IPS-15b (cell line): Measurements from ENCODE around the gene RNF114.

Experiments used
- H3K27me3 ChIP-seq: one replicate; pipeline ENCODE4 v1.6.1; 2013; ENCODE audit warnings: low read length; ENCODE audit not compliant: control insufficient read depth, insufficient read depth
- H3K36me3 ChIP-seq: one replicate; pipeline ENCODE4 v1.6.1; 2013; ENCODE audit warnings: low read length; ENCODE audit not compliant: control insufficient read depth, insufficient read depth
- H3K4me1 ChIP-seq: one replicate; pipeline ENCODE4 v1.6.1; 2013; ENCODE audit warnings: mild to moderate bottlenecking, low read length; ENCODE audit not compliant: control insufficient read depth, insufficient read depth
- H3K4me3 ChIP-seq: one replicate; pipeline ENCODE4 v1.5.1; 2013; ENCODE audit warnings: low read depth, low read length
- H3K9ac ChIP-seq: one replicate; pipeline ENCODE4 v1.6.1; 2013; ENCODE audit warnings: low read depth, mild to moderate bottlenecking, low read length
- H3K9me3 ChIP-seq: one replicate; pipeline ENCODE4 v1.6.1; 2013; ENCODE audit warnings: mild to moderate bottlenecking, low read length; ENCODE audit not compliant: control insufficient read depth, insufficient read depth

Gene RNF114

DNA sequence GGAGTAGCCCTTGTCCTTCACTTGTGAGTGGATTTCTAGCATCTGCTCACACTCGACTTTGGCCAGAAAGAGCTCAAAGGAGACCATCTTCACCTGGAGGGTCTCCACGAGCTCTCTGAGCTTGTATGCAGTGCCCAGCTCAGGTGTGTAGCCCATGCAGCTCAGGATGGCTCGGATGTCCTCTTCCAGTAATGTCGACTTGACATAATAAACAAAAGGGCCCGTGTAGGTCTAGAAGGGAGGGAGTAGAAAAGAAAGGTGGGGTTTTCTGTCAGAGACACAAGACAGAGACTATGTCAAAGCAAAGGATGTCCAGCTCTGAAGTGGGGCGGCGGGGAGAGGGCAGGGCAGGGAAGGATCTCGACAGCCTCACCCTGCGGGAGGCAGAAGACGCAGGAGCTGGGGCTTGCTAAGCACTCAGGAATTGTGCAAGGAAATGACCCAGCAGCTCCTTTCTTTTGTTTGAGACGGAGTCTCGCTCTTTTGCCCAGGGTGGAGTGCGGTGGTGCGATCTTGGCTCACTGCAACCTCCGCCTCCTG lies 29.5 kb upstream of the RNF114 start:
- no peaks in the 10 kb centered on the region for H3K9me3 ChIP-seq
- H3K9ac ChIP-seq: no peak overlapping the region
- no peaks in the 10 kb centered on the region for H3K27me3 ChIP-seq
- H3K4me1 ChIP-seq: no peaks in the 10 kb centered on the region
- H3K4me3 ChIP-seq: no peak overlapping the region
- peaks cover 36% of the 10 kb centered on the region for H3K36me3 ChIP-seq

GRCh38 chr20:49907405-49908257 lies 28.6 kb upstream of the RNF114 start:
- H3K4me3 ChIP-seq: no peak overlapping the region
- H3K36me3 ChIP-seq: peaks cover 36% of the 10 kb centered on the region
- no peaks in the 10 kb centered on the region for H3K27me3 ChIP-seq
- no peaks in the 10 kb centered on the region for H3K9me3 ChIP-seq
- H3K4me1 ChIP-seq: no peaks in the 10 kb centered on the region
- H3K9ac ChIP-seq: no peak overlapping the region

DNA sequence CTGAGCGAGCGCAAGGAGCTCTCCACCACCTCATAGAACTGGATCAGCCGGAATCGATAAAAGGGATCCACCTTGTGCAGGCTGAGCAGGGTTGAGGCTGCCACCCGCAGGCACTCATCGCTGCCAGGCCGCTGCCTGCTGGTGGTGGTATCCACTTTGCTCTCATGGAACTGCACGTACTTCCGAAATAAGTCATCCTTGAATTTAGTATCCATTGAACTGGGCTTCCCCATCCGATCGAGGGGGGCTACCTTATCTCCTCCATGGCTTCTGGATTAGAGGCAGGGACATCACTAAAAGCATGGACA lies 28.0 kb upstream of the RNF114 start:
- Histone ChIP-seq H3K27me3 (no peaks in the 10 kb centered on the region), H3K4me1 (no peaks in the 10 kb centered on the region), H3K9me3 (no peaks in the 10 kb centered on the region), H3K4me3 (no peak overlapping the region), H3K9ac (no peak overlapping the region), H3K36me3 (peaks cover 36% of the 10 kb centered on the region)

DNA sequence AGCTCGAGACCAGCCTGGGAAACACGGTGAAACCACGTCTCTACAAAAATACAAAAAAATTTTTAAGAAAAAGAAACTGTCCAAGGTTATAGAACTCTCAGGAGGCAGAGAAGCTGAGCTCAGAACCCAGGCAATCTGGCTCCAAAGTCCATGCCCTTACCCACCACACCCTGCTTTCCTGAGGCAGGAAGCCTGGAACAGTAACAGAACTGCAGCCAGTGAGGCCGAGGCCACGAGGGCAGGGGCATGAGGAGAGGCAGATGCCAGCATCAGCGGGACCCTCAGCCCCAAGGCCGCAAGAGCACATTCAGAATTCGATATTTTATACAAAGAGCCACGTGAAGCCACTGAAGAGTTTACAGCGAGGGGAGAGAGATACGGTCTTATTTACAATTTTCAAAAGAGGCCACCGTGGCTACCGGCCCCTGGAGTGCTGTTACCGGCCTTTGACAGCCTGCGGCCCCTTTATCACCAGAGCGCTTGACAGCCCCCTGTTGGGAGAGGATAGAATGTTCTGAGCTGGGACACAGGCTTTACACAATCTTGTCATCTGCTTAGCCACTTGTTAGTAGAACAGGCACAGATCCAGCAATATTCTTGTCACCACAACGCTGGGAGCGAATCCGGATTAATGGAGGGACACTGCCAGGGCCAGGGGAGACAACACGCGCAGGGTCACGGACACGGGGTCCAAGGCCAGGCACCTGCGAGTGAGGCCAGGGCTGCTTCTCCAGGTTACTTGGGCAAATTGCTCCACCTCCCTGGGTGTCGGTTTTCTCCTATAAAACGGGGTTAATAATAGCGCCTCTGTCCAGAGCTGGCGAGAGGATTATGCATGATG lies 26.5 kb upstream of the RNF114 start:
- no peak overlapping the region for H3K9ac ChIP-seq

DNA sequence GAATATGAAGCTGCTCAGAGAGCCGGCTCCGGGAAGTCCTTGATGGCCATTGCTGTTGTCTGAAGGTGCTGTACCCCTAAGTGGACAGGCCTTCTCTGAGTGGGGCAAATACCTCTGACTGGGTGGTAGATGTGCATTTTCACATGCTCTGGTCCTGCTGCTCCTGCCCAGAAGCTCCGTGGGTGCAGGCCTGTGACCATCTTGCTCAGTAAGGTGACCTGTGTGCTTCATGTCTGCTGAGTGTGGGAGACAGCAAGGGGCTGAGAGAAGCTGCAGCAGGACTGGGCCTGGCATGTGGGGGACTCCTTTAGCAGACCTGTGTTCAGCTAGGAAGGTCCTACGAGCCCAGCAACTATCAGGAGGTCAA lies 25.9 kb upstream of the RNF114 start:
- no peaks in the 10 kb centered on the region for H3K27me3 ChIP-seq
- peaks cover 2% of the 10 kb centered on the region for H3K4me1 ChIP-seq
- H3K9ac ChIP-seq: no peak overlapping the region
- peaks cover 24% of the 10 kb centered on the region for H3K36me3 ChIP-seq
- no peak overlapping the region for H3K4me3 ChIP-seq
- H3K9me3 ChIP-seq: no peaks in the 10 kb centered on the region

More for the DNA sequence above, 26.5 kb upstream of the RNF114 start:
- Histone ChIP-seq H3K9me3 (no peaks in the 10 kb centered on the region), H3K27me3 (no peaks in the 10 kb centered on the region), H3K4me3 (no peak overlapping the region), H3K4me1 (peaks cover 2% of the 10 kb centered on the region), H3K36me3 (peaks cover 29% of the 10 kb centered on the region)

- Histone ChIP-seq H3K36me3 (peaks cover 2% of the 10 kb centered on the region), H3K9ac (peak overlapping the region; percentile 37)
Observed at GRCh38 chr20:49913399-49914047, 22.7 kb upstream of the RNF114 start.

DNA sequence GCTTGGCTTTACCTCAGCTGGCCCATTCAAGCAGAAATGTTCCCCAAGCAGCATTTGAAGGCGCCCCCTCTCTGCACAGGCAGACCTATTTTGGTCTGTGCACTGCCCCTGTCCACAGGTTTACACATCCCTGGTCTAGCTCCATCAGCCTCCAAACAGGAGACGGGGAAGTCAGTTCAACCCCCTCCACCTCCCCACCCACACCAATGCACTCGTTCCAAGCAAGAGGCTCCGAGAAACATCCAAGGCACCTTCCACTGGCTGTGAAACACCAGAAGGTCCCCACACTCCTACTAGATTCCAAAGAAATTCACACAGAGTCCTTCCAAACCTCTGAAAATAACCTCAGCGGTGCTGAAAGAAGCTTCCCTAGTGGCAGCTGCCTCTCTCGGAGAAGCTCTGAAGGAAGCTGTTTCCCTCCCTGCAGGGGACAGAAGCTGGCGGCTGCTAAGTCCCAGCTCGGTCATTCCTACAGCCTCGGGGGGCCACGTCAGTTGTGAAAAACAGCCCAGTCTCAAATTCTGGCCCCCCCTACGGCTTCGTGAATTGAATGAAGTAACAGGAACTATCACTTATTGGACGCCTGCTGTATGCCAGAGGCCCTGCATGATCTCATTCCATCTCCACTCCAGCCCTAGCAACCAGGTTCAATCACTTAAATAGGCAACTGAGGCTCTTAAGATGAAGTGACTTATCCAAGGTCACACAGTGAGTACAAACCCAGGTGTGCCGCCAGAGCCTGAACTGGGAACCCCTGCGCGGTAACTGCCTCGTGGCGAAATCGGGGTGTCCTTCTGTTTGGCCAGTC lies 21.7 kb upstream of the RNF114 start:
- Histone ChIP-seq H3K4me3 (peak overlapping the region; percentile 99), H3K27me3 (peaks cover 2% of the 10 kb centered on the region), H3K4me1 (peaks cover 2% of the 10 kb centered on the region), H3K36me3 (peaks cover under 1% of the 10 kb centered on the region), H3K9me3 (no peaks in the 10 kb centered on the region), H3K9ac (peak overlapping the region; percentile 98)

More at GRCh38 chr20:49913399-49914047, 22.7 kb upstream of the RNF114 start:
- peaks cover 1% of the 10 kb centered on the region for H3K27me3 ChIP-seq
- H3K4me3 ChIP-seq: peak overlapping the region; percentile 99
- H3K4me1 ChIP-seq: peaks cover 2% of the 10 kb centered on the region
- H3K9me3 ChIP-seq: no peaks in the 10 kb centered on the region

DNA sequence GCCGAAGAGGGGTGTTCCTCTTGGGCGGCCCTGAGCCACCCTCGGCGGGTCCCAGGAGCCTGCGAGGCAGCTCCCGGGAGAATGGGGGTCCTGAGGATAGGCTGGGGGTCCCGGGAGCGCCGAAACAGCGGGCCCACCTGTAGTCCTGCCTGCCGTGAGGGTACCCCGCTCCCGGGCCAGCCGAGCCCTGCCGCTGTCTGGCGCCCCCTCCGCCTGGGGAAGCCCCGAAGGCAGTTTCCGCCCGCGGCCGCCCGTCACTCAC lies 21.1 kb upstream of the RNF114 start:
- peaks cover 2% of the 10 kb centered on the region for H3K4me1 ChIP-seq
- H3K4me3 ChIP-seq: peak overlapping the region; percentile 99
- H3K9ac ChIP-seq: peak overlapping the region; percentile 98
- H3K27me3 ChIP-seq: peaks cover 2% of the 10 kb centered on the region
- H3K9me3 ChIP-seq: no peaks in the 10 kb centered on the region
- H3K36me3 ChIP-seq: no peaks in the 10 kb centered on the region

- H3K4me3 ChIP-seq: peak within 1 kb of the TSS; percentile 99
- H3K4me1 ChIP-seq: peaks cover 2% of the 10 kb centered on the region
- peak within 1 kb of the TSS; percentile 98 for H3K9ac ChIP-seq
- peaks cover 2% of the 10 kb centered on the region for H3K27me3 ChIP-seq
- H3K36me3 ChIP-seq: no peaks in the 10 kb centered on the region
- no peaks in the 10 kb centered on the region for H3K9me3 ChIP-seq
Observed at GRCh38 chr20:49915380-49916145, 20.6 kb upstream of the RNF114 start, which contains the start of gene SPATA2. SPATA2 (minus strand) TSS chr20:49915529; CDS start chr20:49908490, 7,039 bp downstream.

GRCh38 chr20:49916146-49917002 lies 19.8 kb upstream of the RNF114 start:
- no peak overlapping the region for H3K9ac ChIP-seq
- peaks cover 2% of the 10 kb centered on the region for H3K27me3 ChIP-seq
- H3K4me1 ChIP-seq: peaks cover 2% of the 10 kb centered on the region
- H3K9me3 ChIP-seq: no peaks in the 10 kb centered on the region
- H3K4me3 ChIP-seq: peak overlapping the region; percentile 99
- no peaks in the 10 kb centered on the region for H3K36me3 ChIP-seq
